Left lobe of liver (tissue), 2 donors: ENCODE data around the gene ATP6V0E2. TPM values are rescaled to one million over a fixed set of nuclear protein-coding genes. Genes with fewer than 3 reads are reported as not detected.
A peak's percentile ranks its signal among the peaks of the same experiment; 100 is the strongest.

ENCODE experiments used
- ATAC-seq: fragments of 200-7000 bp; cut with Tn5 transposase; one replicate; pipeline ENCODE4 v1.9.1; 2020; ENCODE audit warnings: mild to moderate bottlenecking, moderate library complexity
- DNase-seq: peaks from one replicate; pipeline ENCODE4 v3.0.0-alpha.2; 2020; ENCODE audit warnings: low spot score
- total RNA-seq: library from RNA; stranded (reverse); gene quantifications from one replicate; pipeline ENCODE4 v1.2.1, GENCODE V29; 2021
- donor health status: DM: no; HTN: no; CAD: no; lungs with moderate emphysema.
- donor health status: DM: no; HTN: yes; CAD: no.

ATP6V0E2 gene
- total RNA-seq, 1 donor from 2014 or later = 99.4 TPM

- DNase-seq = peak; percentile 99
- ATAC-seq = peak; percentile 97
These were observed 35.4 kb upstream of the ATP6V0E2 start, which contains the start of gene ZNF862 for GRCh38 chr7:149838224-149838991. Gene ZNF862, plus strand, starts transcription at chr7:149838375. Its CDS starts 237 bp downstream, at chr7:149838612.

GRCh38 chr7:149838992-149839408 is 34.8 kb upstream of the ATP6V0E2 start:
- no peak for DNase-seq
- ATAC-seq = peak; percentile 2

GRCh38 chr7:149839933-149840332 is 33.8 kb upstream of the ATP6V0E2 start:
- no peak for DNase-seq

GRCh38 chr7:149843566-149843965 is 30.2 kb upstream of the ATP6V0E2 start:
- ATAC-seq = no peak
- no peak for DNase-seq

More at GRCh38 chr7:149839933-149840332, 33.8 kb upstream of the ATP6V0E2 start:
- no peak for ATAC-seq

GRCh38 chr7:149844445-149844844 is 29.3 kb upstream of the ATP6V0E2 start:
- no peak for DNase-seq

GRCh38 chr7:149845257-149845980 is 28.4 kb upstream of the ATP6V0E2 start:
- no peak for ATAC-seq
- no peak for DNase-seq

More at GRCh38 chr7:149844445-149844844, 29.3 kb upstream of the ATP6V0E2 start:
- ATAC-seq = no peak

- ATAC-seq (no peak), DNase-seq (no peak)
These were observed 27.7 kb upstream of the ATP6V0E2 start for GRCh38 chr7:149846021-149846420.

- DNase-seq (no peak), ATAC-seq (no peak)
These were observed 27.2 kb upstream of the ATP6V0E2 start for GRCh38 chr7:149846436-149847046.

GRCh38 chr7:149849174-149849573 is 24.6 kb upstream of the ATP6V0E2 start:
- DNase-seq = no peak
- no peak for ATAC-seq

GRCh38 chr7:149850007-149850594 is 23.7 kb upstream of the ATP6V0E2 start:
- DNase-seq = no peak
- no peak for ATAC-seq

GRCh38 chr7:149850716-149851115 is 23.1 kb upstream of the ATP6V0E2 start:
- ATAC-seq = no peak
- no peak for DNase-seq

- ATAC-seq = no peak
- no peak for DNase-seq
These were observed 22.3 kb upstream of the ATP6V0E2 start for GRCh38 chr7:149851449-149851848.

- ATAC-seq (no peak), DNase-seq (no peak)
These were observed 20.6 kb upstream of the ATP6V0E2 start for GRCh38 chr7:149853157-149853556.

GRCh38 chr7:149854611-149855360 is 19.0 kb upstream of the ATP6V0E2 start:
- ATAC-seq (peak; percentile 95), DNase-seq (peak; percentile 90)

GRCh38 chr7:149855361-149856305 is 18.1 kb upstream of the ATP6V0E2 start:
- ATAC-seq = no peak
- DNase-seq = no peak

- ATAC-seq (no peak), DNase-seq (no peak)
These were observed 17.2 kb upstream of the ATP6V0E2 start for GRCh38 chr7:149856583-149856982.

GRCh38 chr7:149859369-149859768 is 14.4 kb upstream of the ATP6V0E2 start:
- ATAC-seq (no peak), DNase-seq (no peak)

- DNase-seq (no peak), ATAC-seq (no peak)
These were observed 13.9 kb upstream of the ATP6V0E2 start for GRCh38 chr7:149859876-149860275.
